Panc1 (cell line): Measurements from ENCODE around the gene FRMD5. TPM values are rescaled to one million over a fixed set of nuclear protein-coding genes. Genes with fewer than 3 reads are reported as not detected.

ENCODE experiments used
- ATAC-seq: fragments of 200-7000 bp; cut with Tn5 transposase; 2 replicates; pipeline ENCODE4 v1.9.1; 2020; ENCODE audit warnings: mild to moderate bottlenecking, moderate library complexity
- BruUV-seq: library from RNA; stranded (reverse); fragments of 400-500 nt; replicated peaks from 2 replicates; lab custom pipeline; 2021; lab: Mats Ljungman, UMichigan
- CTCF ChIA-PET: fragments of 300-600 bp; sonication (Branson Sonifier 250); formaldehyde crosslinking; loops from one replicate; lab custom pipeline; 2022; ENCODE audit warnings: antibody characterized with exemption; lab: Charles Lee
- POLR2A ChIA-PET: fragments of 300-600 bp; sonication (Branson Sonifier 250); formaldehyde crosslinking; loops from one replicate; lab custom pipeline; 2022; ENCODE audit warnings: antibody characterized with exemption; lab: Charles Lee
- DNase-seq: peaks from one replicate; pipeline ENCODE4 v3.0.0-alpha.2; 2010; ENCODE audit warnings: low read depth, low spot score
- H3K27ac ChIP-seq: 2 replicates; pipeline ENCODE4 v1.5.1; 2011; ENCODE audit warnings: mild to moderate bottlenecking, low read length, inconsistent platforms
- H3K27me3 ChIP-seq: fragments of 200-500 bp; sonication (Bioruptor generic); 2 replicates; pipeline ENCODE4 v1.6.0; 2014; ENCODE audit warnings: low read length, inconsistent platforms; ENCODE audit not compliant: control insufficient read depth, insufficient read depth
- H3K36me3 ChIP-seq: fragments of 200-500 bp; sonication (Bioruptor generic); 2 replicates; pipeline ENCODE4 v1.5.1; 2014; ENCODE audit warnings: inconsistent platforms, mild to moderate bottlenecking, low read length, moderate library complexity; ENCODE audit not compliant: control insufficient read depth, insufficient read depth
- H3K4me1 ChIP-seq: 2 replicates; pipeline ENCODE4 v1.5.1; 2011; ENCODE audit warnings: inconsistent platforms, mild to moderate bottlenecking, low read length, moderate library complexity; ENCODE audit not compliant: control insufficient read depth, insufficient read depth
- H3K4me3 ChIP-seq, 2 experiments: 2 replicates each; pipeline ENCODE4 v1.5.1; 2011 to 2012; ENCODE audit warnings: low read depth in 2 of 2, low read length in 2 of 2, mild to moderate bottlenecking in 2 of 2, inconsistent platforms in 1 of 2, moderate library complexity in 1 of 2
- H3K9me3 ChIP-seq: fragments of 200-500 bp; sonication (Bioruptor generic); 2 replicates; pipeline ENCODE4 v1.5.1; 2014; ENCODE audit warnings: low read depth, mild to moderate bottlenecking, inconsistent platforms, low read length, moderate library complexity; ENCODE audit not compliant: control insufficient read depth, insufficient read depth
- POLR2AphosphoS5 ChIP-seq: IDR thresholded peaks from 2 replicates; pipeline ENCODE4 v1.6.1; 2012; ENCODE audit warnings: mild to moderate bottlenecking, low read depth, low read length, moderate library complexity
- SIN3A ChIP-seq: IDR thresholded peaks from 2 replicates; pipeline ENCODE4 v1.6.1; 2012; ENCODE audit warnings: low read depth, mild to moderate bottlenecking, low read length, moderate library complexity, borderline replicate concordance; ENCODE audit not compliant: insufficient read depth
- TCF7L2 ChIP-seq: IDR thresholded peaks from 2 replicates; pipeline ENCODE4 v1.6.1; 2011; ENCODE audit warnings: mild to moderate bottlenecking, low read depth, low read length, inconsistent platforms
- in situ Hi-C: cut with HindIII; loops from 2 replicates; pipeline ENCODE4 v1.10.0; 2016; ENCODE audit warnings: low sequenced_read_pairs, low pct_unique_long_range_greater_than_20kb
- intact Hi-C: fragments of 100-400 bp; cut with micrococcal nuclease; formaldehyde crosslinking; loops from one replicate; pipeline ENCODE4 v1.10.0; 2022; ENCODE audit not compliant: unreplicated experiment
- total RNA-seq: library from RNA; stranded (reverse); gene quantifications from one replicate; pipeline ENCODE4 v1.2.1, GENCODE V29; 2021; ENCODE audit not compliant: unreplicated experiment
- TF ChIP-seq, protein P1 (sequence below): fragments of 450-650 bp; IDR thresholded peaks from 2 replicates; pipeline ENCODE4 v1.5.1; 2017; ENCODE audit warnings: mild to moderate bottlenecking
- TF ChIP-seq, protein P2 (sequence below), 2 experiments: IDR thresholded peaks; 2 replicates each; pipeline ENCODE4 v1.6.1; 2011 to 2012; ENCODE audit warnings: low read depth in 2 of 2, control low read depth in 1 of 2, low read length in 1 of 2, mild to moderate bottlenecking in 1 of 2, moderate library complexity in 1 of 2; ENCODE audit not compliant: insufficient read depth in 1 of 2

FRMD5 gene
- total RNA-seq, 1 experiment from 2014 or later, result 18.3 TPM

DNA sequence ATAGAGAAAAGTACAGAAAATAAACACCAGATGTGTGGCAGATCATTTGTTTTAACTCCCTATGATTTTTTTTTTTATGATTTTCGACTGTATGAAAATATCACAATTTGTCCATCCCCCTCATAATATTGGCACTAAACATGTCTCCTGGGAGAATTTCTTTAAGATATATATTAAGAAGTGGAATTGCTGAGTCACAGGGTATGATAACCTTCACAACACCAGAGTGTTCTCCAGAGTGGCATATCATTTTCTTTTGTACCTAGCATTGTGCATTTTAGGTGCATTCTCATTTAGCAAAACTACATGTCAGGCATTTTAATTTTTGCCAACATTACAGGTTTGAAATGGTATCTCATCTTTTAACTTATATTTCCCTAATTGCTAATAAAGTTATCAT lies 170.9 kb downstream of the FRMD5 start:
- Histone ChIP-seq H3K27ac (no peak overlapping the region), H3K4me3 (no peak overlapping the region), H3K36me3 (no peaks in the 10 kb centered on the region), H3K27me3 (no peaks in the 10 kb centered on the region), H3K4me1 (peaks cover 8% of the 10 kb centered on the region; the same call in 1 of the 2 replicates), H3K9me3 (no peaks in the 10 kb centered on the region; the same call in 1 of the 2 replicates)
- intact Hi-C loops (no loop called here), in situ Hi-C loops (no loop called here)
- POLR2A ChIA-PET, result no interaction called here
- ATAC-seq (no peak), DNase-seq (no peak)
- BruUV-seq, result no TSS peak
- CTCF ChIA-PET, result no interaction called here
- TF ChIP-seq SIN3A (no peak), TCF7L2 (no peak), POLR2AphosphoS5 (no peak)
- TF ChIP-seq, protein P1, sequence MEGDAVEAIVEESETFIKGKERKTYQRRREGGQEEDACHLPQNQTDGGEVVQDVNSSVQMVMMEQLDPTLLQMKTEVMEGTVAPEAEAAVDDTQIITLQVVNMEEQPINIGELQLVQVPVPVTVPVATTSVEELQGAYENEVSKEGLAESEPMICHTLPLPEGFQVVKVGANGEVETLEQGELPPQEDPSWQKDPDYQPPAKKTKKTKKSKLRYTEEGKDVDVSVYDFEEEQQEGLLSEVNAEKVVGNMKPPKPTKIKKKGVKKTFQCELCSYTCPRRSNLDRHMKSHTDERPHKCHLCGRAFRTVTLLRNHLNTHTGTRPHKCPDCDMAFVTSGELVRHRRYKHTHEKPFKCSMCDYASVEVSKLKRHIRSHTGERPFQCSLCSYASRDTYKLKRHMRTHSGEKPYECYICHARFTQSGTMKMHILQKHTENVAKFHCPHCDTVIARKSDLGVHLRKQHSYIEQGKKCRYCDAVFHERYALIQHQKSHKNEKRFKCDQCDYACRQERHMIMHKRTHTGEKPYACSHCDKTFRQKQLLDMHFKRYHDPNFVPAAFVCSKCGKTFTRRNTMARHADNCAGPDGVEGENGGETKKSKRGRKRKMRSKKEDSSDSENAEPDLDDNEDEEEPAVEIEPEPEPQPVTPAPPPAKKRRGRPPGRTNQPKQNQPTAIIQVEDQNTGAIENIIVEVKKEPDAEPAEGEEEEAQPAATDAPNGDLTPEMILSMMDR, result no peak
- TF ChIP-seq, protein P2, sequence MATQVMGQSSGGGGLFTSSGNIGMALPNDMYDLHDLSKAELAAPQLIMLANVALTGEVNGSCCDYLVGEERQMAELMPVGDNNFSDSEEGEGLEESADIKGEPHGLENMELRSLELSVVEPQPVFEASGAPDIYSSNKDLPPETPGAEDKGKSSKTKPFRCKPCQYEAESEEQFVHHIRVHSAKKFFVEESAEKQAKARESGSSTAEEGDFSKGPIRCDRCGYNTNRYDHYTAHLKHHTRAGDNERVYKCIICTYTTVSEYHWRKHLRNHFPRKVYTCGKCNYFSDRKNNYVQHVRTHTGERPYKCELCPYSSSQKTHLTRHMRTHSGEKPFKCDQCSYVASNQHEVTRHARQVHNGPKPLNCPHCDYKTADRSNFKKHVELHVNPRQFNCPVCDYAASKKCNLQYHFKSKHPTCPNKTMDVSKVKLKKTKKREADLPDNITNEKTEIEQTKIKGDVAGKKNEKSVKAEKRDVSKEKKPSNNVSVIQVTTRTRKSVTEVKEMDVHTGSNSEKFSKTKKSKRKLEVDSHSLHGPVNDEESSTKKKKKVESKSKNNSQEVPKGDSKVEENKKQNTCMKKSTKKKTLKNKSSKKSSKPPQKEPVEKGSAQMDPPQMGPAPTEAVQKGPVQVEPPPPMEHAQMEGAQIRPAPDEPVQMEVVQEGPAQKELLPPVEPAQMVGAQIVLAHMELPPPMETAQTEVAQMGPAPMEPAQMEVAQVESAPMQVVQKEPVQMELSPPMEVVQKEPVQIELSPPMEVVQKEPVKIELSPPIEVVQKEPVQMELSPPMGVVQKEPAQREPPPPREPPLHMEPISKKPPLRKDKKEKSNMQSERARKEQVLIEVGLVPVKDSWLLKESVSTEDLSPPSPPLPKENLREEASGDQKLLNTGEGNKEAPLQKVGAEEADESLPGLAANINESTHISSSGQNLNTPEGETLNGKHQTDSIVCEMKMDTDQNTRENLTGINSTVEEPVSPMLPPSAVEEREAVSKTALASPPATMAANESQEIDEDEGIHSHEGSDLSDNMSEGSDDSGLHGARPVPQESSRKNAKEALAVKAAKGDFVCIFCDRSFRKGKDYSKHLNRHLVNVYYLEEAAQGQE (IDR thresholded peaks at IDR 0.05; ENCODE audit: insufficient read depth in 1 of 2, low read depth in 2 of 2, low read length in 1 of 2), result no peak

DNA sequence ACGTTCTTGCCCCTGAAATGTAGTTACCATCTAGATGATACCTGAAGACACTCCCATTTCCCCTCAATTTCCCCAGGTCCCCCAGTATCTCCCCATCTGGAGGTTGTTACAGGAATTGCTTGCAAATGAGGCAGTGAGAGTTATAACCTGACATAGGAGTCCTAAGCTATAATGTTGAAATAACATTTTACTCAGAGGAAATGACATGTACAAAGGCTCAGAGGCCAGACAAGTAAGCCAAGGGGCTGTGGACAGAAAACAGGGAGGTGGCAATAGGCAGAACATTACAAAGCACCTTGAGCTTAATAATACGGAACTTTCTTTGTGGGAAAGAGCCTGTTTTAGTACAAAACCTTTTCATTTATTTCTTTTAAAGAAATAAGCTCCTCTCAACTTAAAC lies 171.9 kb downstream of the FRMD5 start:
- TF ChIP-seq, protein P2 (IDR thresholded peaks at IDR 0.05; ENCODE audit: insufficient read depth in 1 of 2, low read depth in 2 of 2, low read length in 1 of 2), result no peak
- TF ChIP-seq TCF7L2, result no peak
- TF ChIP-seq POLR2AphosphoS5, result no peak
- TF ChIP-seq SIN3A, result no peak
- TF ChIP-seq, protein P1, result no peak
- Histone ChIP-seq H3K36me3 (no peaks in the 10 kb centered on the region), H3K27me3 (no peaks in the 10 kb centered on the region), H3K4me1 (peaks cover 6% of the 10 kb centered on the region; the same call in 1 of the 2 replicates), H3K9me3 (no peaks in the 10 kb centered on the region; the same call in 1 of the 2 replicates), H3K4me3 (no peak overlapping the region), H3K27ac (no peak overlapping the region)
- no TSS peak for BruUV-seq
- CTCF ChIA-PET, result no interaction called here
- in situ Hi-C loops (no loop called here), intact Hi-C loops (no loop called here)
- DNase-seq (no peak), ATAC-seq (no peak)
- POLR2A ChIA-PET, result no interaction called here
